ENCODE results near the gene PRPF38B.

DNA sequence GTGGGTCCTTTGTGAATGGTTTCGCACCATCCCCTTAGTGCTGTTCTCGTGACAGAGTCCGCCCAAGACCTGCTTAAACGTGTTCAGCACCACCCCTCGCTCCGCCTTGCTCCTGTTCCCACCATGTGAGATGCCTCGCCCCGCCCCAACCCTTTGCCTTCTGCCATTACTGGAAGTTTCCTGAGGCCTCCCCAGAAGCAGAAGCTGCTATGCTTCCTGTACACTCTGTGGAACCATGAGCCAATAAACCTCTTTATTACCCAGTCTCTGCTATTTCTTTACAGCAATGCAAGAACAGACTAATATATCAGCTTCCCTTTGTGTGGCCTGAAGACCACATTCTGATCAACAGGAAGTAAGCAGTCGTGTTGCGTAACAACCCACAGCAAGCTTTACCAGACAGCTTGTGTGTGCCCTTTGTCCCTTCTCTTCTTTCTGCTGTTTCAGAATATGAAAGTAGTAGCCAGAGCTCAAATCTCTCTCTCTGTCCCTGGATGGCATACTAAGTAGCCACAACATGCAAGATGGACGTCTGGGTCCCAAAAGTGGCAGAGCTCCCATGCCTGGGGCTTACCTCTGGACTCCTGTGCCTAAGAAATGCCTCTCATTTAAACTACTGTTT lies 45.4 kb upstream of the PRPF38B start:
- no peak for TF ChIP-seq L3MBTL2 (conservative IDR thresholded peaks at IDR 0.05)
- no peak for TF ChIP-seq CTBP1 (IDR thresholded peaks at IDR 0.05; ENCODE audit: borderline replicate concordance)
- TF ChIP-seq SP1 (IDR thresholded peaks at IDR 0.05) = no peak
- TF ChIP-seq LEF1 (IDR thresholded peaks at IDR 0.05; ENCODE audit: borderline replicate concordance) = no peak
- TF ChIP-seq, protein P1, sequence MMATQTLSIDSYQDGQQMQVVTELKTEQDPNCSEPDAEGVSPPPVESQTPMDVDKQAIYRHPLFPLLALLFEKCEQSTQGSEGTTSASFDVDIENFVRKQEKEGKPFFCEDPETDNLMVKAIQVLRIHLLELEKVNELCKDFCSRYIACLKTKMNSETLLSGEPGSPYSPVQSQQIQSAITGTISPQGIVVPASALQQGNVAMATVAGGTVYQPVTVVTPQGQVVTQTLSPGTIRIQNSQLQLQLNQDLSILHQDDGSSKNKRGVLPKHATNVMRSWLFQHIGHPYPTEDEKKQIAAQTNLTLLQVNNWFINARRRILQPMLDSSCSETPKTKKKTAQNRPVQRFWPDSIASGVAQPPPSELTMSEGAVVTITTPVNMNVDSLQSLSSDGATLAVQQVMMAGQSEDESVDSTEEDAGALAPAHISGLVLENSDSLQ (IDR thresholded peaks at IDR 0.05) = no peak
- TF ChIP-seq TARDBP (IDR thresholded peaks at IDR 0.05) = no peak
- no peak for TF ChIP-seq HDGF (IDR thresholded peaks at IDR 0.05; ENCODE audit: borderline replicate concordance)
- TF ChIP-seq NFRKB (IDR thresholded peaks at IDR 0.05) = no peak
- TF ChIP-seq ZNF384 (IDR thresholded peaks at IDR 0.05) = no peak

Measured in HEK293T (cell line).